Measurements from ENCODE around the gene TXNL4B. TPM values are rescaled to one million over a fixed set of nuclear protein-coding genes. Genes with fewer than 3 reads are reported as not detected.

Gene TXNL4B
- total RNA-seq, 1 experiment from 2014 or later, result 12.2 TPM

- H3K27me3 ChIP-seq (ENCODE audit: insufficient read depth, low read depth), result peaks cover 1% of the 10 kb centered on the region; the same call in 1 of the 2 replicates
- H3K9me3 ChIP-seq (ENCODE audit: insufficient read depth, low read depth), result no peaks in the 10 kb centered on the region
- ChIA-PET POLR2A (ENCODE audit: unreplicated experiment) (no interaction called here), CTCF (no interaction called here)
- no peaks in the 10 kb centered on the region for H3K4me1 ChIP-seq (replicated peaks; ENCODE audit: insufficient read depth)
- TF ChIP-seq CTCF (conservative IDR thresholded peaks at IDR 0.05), result no peak
- TF ChIP-seq EZH2 (IDR thresholded peaks at IDR 0.05; ENCODE audit: low read depth), result no peak
- H3K27ac ChIP-seq, result no peak overlapping the region
- H4K20me1 ChIP-seq (ENCODE audit: insufficient read depth), result no peaks in the 10 kb centered on the region
- no peak overlapping the region for H3K4me3 ChIP-seq
- H3K9me2 ChIP-seq (ENCODE audit: insufficient read depth), result no peaks in the 10 kb centered on the region
- H3F3A ChIP-seq (ENCODE audit: insufficient read depth, low read depth), result no peaks in the 10 kb centered on the region
- intact Hi-C loops (cut with micrococcal nuclease; ENCODE audit: unreplicated experiment), result no loop called here
- no TSS peak for BruUV-seq (replicated peaks)
- no peaks in the 10 kb centered on the region for H3K36me3 ChIP-seq (ENCODE audit: low read depth)
- H2AFZ ChIP-seq, result no peak overlapping the region
- no peaks in the 10 kb centered on the region for H3K79me2 ChIP-seq (ENCODE audit: low read depth)
- no peak overlapping the region for H3K4me2 ChIP-seq
- no peak for DNase-seq
Measured at GRCh38 chr16:72122916-72123315, 29.5 kb upstream of the TXNL4B start.

- no peaks in the 10 kb centered on the region for H4K20me1 ChIP-seq (ENCODE audit: insufficient read depth)
- H3K79me2 ChIP-seq (ENCODE audit: low read depth), result no peaks in the 10 kb centered on the region
- H3F3A ChIP-seq (ENCODE audit: insufficient read depth, low read depth), result no peaks in the 10 kb centered on the region
- H3K4me1 ChIP-seq (replicated peaks; ENCODE audit: insufficient read depth), result no peaks in the 10 kb centered on the region
- intact Hi-C loops (cut with micrococcal nuclease; ENCODE audit: unreplicated experiment), result no loop called here
- TF ChIP-seq EZH2 (IDR thresholded peaks at IDR 0.05; ENCODE audit: low read depth) (no peak), CTCF (conservative IDR thresholded peaks at IDR 0.05) (no peak)
- no peaks in the 10 kb centered on the region for H3K9me3 ChIP-seq (ENCODE audit: insufficient read depth, low read depth)
- no TSS peak for BruUV-seq (replicated peaks)
- H3K4me2 ChIP-seq, result no peak overlapping the region
- H3K36me3 ChIP-seq (ENCODE audit: low read depth), result no peaks in the 10 kb centered on the region
- no peak for DNase-seq
- ChIA-PET POLR2A (ENCODE audit: unreplicated experiment) (interaction anchor here (0.6 kb wide), 1 partner anchor 946 kb away, joined by 8 read pairs; no protein-coding TSS in a partner anchor), CTCF (no interaction called here)
- H2AFZ ChIP-seq, result no peak overlapping the region
- no peaks in the 10 kb centered on the region for H3K9me2 ChIP-seq (ENCODE audit: insufficient read depth)
- no peaks in the 10 kb centered on the region for H3K27me3 ChIP-seq (ENCODE audit: insufficient read depth, low read depth)
- no peak overlapping the region for H3K27ac ChIP-seq
- H3K4me3 ChIP-seq, result no peak overlapping the region
Measured at GRCh38 chr16:72122308-72122707, 28.9 kb upstream of the TXNL4B start.

GRCh38 chr16:72120026-72120425, 26.6 kb upstream of the TXNL4B start:
- Histone ChIP-seq H3K9me2 (ENCODE audit: insufficient read depth) (no peaks in the 10 kb centered on the region), H3K27me3 (ENCODE audit: insufficient read depth, low read depth) (no peaks in the 10 kb centered on the region), H3K9me3 (ENCODE audit: insufficient read depth, low read depth) (no peaks in the 10 kb centered on the region), H3K4me2 (no peak overlapping the region), H3K36me3 (ENCODE audit: low read depth) (no peaks in the 10 kb centered on the region), H3K4me3 (no peak overlapping the region), H3K79me2 (ENCODE audit: low read depth) (no peaks in the 10 kb centered on the region), H2AFZ (no peak overlapping the region), H3F3A (ENCODE audit: insufficient read depth, low read depth) (no peaks in the 10 kb centered on the region), H3K27ac (no peak overlapping the region), H3K4me1 (replicated peaks; ENCODE audit: insufficient read depth) (no peaks in the 10 kb centered on the region), H4K20me1 (ENCODE audit: insufficient read depth) (no peaks in the 10 kb centered on the region)
- CTCF ChIA-PET, result no interaction called here
- no peak for DNase-seq
- POLR2A ChIA-PET (ENCODE audit: unreplicated experiment), result interaction anchor here (0.5 kb wide), 1 partner anchor 369 kb away, joined by 5 read pairs; no protein-coding TSS in a partner anchor
- BruUV-seq (replicated peaks), result no TSS peak
- TF ChIP-seq EZH2 (IDR thresholded peaks at IDR 0.05; ENCODE audit: low read depth) (no peak), CTCF (conservative IDR thresholded peaks at IDR 0.05) (no peak)
- intact Hi-C loops (cut with micrococcal nuclease; ENCODE audit: unreplicated experiment), result no loop called here

Data from PC-9 (cell line).